ENCODE results near the gene HOXB8.

HOXB8 gene

DNA sequence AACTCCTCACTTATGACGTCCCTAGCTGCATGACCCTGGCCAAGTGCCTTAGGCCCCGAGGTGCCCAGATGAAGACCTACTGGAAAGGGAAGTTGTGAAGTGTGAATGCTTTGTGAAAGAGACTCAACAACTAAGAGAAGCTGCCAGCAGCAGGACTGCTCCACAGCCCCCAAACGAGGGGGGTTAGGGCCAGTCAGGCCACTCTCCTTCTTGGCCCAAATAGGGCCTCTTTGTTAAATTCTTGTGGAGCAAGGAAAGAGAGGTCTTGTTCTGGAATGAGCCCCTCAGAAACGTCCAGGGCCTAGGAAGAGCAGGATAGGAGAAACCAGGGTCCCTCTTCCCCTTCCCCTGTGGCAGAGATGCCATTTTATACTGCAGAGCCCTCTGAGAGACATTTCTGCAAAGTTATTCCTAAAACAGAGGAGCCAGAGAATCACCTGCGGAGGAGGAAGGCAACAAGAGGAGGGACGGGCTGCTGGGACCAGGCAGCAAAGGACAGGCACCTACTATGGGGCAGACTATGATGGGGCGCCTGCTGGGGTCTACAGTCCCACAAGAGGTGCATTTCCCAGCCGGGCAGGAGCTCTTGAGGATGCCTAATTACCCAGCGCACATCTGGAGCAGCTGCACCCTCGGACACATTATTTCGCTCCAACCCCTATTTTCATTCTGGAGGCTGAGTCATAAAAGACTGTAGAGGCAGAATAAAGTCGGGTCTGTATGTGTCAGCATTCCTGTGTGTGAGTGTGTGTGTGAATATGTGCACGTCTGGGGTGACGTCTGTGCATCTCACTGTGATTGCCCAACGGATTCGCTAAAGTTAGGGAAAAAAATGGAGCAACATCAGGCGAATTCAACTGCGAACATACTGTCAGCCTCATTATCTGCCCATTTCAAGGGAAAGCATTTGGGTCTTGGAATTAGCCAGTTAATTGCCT lies 22.5 kb upstream of the HOXB8 start:
- peak; percentile 7 for DNase-seq

DNA sequence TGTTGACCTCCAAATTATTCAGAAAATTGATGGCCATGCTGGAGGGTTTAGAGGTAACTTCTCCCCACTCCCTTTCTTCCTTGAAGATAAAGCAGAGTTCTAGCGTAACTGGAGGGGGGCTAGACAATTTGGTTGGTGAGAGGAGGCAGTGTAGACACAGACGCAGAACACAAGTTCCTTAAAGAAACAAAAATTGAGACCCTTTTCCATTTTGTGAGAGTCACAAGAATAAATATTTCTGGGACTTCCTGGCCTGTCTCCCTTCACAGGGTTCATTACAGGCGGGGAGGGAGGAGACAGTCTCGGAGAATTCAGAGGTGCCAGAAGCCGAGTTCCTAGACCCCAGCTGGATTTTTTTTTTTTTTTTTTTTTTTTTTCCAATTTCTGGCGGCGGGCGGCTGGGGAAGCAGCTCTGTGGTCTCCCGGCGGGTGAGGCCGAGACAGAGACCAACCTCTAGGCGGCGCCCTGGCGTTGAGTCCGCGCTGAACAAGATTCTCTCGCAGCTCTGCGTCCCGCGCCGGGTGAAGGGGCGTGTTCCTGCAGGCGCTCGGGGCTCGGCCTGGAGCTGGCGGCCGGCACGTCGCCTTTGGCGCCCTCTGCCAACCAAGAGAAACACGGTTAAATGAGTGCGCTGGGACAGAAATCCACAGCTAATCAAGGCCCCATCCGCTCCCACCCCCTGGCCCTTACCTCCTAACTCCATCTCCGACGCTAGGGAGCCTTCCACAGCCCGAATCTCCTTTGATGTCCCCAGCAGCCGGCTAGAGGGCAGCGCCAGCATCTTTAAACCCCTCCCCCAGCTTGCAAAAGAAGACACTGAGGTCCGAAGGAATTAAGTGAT lies 21.3 kb upstream of the HOXB8 start:
- DNase-seq = peak; percentile 92

DNA sequence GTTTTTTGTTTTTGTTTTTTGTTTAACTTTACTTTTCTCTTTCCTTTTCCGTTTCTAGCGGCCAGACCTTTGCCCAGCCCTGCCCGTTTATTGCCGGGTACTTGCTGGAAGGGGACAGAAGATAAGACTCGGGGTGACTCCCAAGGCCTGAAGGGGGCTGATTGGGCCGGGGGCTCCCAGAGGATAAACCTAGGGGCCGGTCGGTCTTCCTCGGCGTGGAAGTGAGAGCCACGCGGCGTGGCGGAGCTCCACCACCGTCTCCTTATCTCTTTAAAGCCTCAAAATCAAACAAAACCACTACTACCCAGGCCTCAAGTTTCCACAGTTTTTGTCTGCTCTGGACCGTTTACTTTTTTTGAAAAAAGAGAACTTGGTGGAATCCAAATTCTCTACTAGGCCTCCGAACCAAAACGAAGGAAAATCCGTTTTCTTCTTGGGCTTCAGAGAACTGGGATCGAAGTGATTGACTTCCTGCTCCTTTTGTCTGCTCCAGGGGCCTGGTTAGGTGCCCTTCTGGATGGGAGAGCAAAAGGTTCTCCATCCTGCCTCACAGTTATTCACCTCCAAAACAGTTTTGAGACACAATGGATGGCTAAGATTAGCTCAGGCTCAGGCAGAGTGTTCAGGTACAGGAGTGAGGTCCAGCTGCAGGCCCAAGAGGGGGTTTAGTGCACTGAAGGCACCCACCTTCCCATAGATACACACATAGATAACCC lies 19.6 kb upstream of the HOXB8 start:
- peak; percentile 30 for DNase-seq

DNA sequence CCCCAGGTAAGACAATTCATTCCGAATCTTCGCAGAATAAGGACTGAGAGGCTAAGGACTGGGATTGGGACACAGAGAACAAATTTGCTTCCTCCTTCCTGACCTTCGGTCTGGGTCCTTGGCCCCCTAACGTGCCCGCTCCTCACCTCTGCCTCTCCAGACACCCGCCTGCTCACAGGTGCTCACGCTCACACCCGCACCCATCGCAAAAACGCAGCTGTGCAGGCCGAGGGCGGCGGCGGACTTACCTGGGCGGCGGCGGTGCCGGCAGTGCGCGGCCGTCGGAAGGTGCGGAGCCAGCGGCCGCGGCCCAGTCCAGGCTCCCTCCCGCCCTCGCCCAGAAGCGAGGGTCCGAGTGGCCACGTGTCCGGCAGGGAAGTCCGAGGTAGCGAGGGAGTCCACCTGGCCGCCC lies 18.2 kb upstream of the HOXB8 start:
- no peak for DNase-seq

DNA sequence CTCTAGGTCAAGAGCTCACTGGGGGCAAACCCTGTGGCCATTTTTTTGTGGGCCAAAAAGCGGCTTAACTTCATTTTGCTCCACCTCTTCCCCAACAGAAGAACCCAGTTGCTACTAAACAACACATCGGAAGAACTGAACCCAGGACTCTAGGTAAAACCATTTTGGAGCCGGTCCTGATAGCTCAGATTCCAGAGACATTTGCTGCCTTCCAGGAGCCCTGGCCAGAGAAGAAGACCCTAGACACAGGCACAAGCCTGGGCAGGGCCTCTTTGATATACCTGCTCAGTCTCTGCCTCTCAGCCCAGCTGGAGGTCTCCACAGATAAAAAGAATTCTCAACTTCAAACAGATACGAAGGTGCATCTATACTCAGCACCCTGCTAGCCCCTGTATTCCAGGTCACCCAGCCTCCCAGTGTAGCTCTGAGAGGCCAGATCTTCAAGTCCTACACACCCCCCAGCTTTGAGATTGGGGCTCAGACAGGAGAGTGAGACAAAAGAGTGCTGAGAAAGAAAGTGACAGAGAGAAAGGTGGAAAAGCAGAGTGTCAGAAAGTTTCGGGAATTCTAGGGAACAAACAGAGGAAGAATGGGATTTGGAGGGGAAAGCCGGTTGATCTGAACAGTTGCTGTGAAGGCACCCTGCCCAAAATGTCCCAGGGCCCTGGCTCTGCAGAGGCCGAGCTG lies 17.6 kb upstream of the HOXB8 start:
- no peak for DNase-seq

DNA sequence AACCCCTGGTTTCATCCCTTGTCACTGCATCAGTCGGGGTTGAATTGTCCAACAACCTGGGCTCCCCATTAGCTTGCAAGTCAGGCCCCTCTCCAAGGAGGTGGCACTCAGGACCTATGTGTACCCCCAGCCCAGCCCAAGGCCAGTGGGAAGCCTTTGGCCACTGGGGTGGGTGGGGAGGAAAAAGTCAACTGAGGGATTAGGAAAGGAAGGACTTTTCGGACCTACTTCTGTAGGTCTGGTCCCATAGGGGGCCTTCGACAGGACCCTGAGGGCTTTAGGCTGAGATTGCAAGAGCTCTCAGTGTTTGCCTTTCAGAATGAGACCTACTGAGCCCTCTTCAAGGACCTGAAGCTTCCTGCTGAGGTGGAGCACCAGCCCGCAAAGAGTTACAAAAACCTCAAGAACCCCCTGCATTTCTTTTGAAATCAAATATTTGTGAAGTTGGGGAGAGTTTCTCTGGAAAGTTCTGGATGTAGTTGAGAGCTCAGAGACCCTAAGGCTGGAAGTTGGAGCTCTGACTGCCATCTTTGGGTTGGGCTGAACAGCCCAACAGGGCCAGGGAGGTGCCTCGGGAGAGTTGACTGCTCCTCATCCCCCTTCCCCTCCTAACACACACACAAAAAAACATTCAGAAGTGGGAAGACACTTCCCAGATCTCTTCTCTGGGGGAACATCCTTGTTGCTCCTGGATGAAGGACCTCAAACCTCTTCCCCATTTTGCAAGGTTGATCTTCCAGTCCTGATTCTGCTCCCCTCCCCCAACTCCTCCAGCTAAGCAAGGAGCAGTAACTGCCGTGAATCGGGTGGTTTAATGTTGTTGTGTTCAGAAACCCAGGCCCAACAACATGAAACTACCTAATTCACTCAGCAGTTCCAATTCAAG lies 16.8 kb upstream of the HOXB8 start:
- DNase-seq = no peak

DNA sequence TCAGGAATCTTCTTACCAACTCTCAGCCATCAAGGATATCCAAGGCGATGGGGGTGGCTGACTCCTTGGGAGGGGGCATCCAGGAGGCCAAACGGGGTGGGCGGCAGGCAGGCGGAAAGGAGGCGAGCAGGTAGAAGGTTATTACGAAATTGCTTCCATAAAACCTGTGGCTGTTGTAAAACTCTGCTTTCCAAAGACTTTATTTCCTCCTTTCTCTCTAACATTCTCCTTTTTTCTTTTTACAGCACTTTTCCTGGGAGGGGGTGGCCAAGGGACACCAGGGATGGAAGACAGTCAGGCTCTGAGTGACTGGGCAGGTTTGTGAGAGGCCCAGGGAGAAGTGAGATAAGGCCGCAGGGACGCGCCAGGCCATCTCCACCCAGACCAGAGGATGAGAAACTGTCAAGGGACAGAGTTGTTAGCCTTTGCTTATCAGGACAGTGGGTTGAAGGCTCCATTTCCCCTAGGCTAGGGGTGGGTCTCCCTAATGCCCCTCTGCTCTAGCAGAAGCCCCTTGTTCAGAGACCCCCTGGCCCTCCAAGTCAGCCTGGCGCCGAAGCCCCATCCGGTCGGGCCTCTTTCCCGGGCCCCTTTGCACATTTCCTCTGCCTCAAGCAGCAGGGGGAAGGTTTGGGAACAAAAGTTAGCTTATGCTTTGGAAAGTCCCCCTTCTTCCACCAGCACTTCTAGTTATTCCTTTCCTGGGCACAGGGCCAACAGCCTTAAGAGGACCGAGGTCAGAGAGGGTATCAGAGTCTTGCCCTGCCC lies 16.0 kb upstream of the HOXB8 start:
- no peak for DNase-seq

DNA sequence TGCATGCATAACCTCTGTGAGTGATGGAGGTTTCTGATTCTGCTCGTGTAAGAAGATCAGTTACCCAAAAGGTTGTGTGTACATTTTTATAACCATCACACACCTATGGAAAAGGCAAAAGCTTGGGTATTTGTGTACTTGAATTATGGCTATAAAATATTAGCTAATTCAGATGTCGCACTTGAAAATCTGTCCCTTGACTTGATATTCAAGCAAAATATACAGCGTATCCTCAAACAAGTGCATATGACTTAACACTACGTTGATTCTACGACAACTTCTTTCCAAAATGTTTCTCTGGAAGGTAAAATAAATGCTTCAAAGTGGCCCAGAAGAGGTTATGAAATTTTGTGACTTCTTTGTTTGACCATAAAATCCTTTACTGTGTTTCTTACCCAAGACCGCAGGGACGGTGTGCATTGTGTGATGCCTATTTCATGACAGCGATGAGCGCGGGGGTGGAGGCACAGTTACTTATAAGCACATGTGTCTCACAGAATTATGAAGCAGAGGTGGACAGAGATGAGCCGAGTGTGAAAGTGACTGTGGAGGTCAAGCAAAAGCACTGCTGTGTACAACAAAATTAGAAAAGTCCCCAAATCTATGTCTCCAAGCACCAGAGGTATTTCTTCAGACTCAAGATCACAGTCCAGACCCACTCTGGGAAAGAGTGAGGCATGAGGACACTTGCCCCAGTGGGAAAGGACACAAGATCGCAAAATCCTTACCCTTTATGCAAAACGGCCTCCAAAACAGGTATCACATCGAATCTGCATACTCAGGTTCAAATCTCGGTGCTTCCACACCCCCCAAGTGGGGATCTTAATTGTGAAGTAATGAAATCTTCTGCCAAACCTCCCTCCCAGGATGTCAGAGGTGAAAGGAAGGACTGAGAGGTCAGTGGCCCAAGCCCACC lies 15.2 kb upstream of the HOXB8 start:
- DNase-seq = no peak

DNA sequence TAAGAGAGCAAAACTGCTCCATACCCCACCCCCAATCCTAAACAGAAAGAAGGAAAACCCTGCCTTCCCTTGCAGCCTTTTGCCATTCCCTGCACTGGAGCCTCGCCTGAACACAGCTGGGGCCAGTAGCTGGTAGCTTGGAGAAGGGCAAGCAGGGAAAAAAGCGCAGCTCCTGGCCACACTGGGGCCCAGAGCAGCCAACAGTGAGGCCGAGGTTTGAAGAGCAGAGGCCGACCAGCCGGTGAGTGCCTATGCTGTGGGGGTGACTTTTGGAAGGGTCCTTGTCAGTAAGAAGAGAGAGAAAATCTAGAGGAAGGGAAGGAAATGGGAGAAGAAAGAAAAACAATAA lies 14.3 kb upstream of the HOXB8 start:
- DNase-seq = no peak

DNA sequence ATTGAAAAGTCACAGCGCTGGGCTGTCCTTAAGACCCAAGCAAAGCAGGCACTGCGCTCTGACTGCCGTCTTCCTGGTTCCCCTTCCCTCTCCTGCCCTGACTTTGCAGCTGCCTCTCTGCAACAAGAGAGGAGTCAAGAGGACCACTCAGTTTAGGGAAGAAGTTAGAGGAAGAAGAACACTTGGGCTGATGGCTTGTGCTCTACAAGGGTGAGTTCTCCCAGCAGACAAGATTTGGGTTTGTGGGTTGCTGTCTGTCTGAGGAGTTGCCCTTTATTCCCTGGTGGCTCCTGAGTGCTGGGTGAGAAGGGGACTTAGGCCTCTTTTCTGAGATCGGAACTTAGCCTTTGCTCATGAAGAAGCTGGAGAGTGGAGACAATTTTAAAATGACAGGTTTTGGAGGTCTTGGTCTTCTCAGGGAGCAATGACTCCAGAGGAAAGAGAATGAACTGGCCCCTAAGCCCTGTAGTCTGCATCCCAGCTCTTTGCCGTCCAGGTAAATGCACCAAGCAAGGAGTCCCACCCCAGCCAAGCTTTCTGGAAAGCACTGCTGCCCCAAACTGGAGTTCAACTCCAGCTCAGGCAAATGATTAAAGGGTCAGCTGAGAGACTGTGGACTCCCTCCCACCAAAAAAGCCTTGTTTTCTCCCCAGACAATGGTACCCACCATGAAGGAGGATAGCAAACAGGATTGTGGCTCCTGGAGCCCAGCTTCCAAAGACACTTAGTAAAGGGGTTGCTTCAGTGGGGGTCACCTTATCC lies 13.7 kb upstream of the HOXB8 start:
- DNase-seq = no peak

DNA sequence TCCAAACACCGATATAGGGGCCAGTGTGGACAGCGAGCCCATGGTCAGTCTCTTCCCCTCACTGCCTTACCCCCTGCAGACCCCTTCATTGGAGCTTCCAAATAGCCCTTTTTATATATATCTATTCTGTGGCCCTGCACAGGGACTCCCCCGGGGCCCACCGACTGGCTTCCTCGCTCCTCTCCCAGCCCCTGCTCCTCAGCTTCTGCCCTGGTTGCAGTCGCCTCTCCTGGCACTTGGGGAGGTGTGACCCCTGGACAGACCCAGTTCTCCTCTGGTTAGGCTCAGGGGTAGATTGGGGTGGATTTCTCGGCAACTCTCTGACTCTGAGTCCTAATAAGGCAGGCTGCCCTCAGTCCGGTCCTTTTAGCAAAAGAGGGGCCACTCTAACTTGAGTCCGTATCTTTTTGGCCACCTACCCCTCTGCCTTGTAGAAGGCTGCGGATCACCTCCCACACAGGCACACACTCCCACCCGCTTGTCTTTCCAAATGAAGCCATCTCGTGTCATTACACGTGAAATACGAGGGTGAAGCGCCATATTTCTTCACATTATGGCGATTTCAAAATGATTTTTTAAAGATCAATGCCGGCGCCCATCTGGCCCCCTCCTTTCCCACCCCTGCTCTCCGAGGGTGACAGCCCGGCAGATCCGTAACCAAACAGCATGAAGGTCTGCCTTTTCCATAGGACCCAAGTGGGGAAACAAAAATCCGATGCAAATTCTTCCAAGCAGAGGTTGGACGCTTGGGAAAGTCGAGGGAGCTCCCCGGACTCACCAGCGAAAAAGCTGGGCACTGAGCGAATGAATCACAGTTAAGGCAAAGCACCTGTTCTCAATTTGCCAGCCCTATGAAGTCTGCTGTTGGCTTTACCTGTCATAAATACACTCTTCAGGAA lies 12.8 kb upstream of the HOXB8 start:
- no peak for DNase-seq

DNA sequence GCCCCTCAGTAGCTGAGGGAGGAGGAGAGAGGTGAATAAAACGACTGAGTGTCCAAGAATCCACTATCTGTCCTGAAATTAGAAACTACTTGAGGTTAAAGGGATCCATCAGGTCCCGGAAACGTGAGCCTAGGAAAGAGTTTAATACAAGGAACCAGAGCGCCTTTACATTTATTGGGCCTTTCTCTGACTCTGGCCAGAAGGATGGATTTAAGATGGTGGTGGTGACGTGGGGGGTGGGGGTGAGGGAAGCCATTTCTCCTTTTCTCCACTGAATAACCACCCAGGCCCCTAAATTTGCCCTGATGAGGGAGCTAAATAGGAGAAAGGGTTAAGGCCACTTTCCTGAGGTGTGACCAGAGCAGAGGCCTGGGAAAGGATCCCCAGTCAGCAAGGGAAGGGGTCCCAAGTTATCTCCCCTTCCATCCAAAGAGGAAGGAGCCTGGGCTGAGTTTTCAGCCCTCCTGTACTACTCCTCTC lies 12.1 kb upstream of the HOXB8 start:
- no peak for DNase-seq

DNA sequence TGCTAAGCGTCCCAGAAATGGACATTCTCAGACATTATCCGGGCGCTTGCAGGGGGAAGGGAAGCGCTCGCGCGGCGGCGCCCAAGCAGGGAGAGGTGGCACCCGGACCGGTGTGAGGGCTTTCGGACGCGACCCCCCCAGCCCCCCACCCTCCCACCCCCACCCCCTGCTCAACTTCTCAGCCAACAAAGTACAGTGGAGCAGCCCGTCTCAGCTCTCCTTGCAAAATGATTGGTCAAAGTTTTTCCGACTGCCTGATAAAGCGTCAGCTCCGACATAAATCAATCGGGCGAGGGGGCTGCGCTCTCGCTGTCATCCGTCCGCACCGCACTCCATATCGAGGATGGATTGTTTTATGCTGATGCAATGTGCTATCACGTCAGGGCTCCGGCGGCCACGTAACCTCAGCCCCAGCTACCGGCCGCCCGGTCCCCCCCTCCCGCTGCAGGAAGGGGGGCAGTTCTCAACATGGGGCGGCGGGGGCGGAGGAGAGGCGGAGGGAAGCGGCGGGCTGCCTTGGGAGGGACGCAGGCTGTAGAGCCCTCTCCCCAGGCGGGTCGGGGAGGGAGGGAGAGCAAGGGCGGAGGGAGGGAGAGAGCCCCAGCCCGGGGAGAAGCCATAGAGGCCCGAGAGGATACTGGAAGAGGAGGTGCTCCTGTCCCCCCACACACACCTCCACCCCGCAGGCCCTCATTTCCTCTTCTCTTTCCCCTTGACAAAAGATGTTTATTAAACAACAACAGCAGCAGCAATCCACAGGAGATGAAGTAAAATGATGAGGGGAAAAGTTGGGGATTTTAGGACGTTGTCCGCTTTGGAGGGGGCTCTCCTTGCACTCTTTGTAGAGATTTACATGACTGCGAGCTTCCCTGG lies 11.4 kb upstream of the HOXB8 start, which contains the start of gene HOXB9:
Gene HOXB9 (minus strand): TSS at position 114 of the 873 bp plus-strand sequence. CDS start 89 bp downstream, at position 25.
- DNase-seq = no peak

DNA sequence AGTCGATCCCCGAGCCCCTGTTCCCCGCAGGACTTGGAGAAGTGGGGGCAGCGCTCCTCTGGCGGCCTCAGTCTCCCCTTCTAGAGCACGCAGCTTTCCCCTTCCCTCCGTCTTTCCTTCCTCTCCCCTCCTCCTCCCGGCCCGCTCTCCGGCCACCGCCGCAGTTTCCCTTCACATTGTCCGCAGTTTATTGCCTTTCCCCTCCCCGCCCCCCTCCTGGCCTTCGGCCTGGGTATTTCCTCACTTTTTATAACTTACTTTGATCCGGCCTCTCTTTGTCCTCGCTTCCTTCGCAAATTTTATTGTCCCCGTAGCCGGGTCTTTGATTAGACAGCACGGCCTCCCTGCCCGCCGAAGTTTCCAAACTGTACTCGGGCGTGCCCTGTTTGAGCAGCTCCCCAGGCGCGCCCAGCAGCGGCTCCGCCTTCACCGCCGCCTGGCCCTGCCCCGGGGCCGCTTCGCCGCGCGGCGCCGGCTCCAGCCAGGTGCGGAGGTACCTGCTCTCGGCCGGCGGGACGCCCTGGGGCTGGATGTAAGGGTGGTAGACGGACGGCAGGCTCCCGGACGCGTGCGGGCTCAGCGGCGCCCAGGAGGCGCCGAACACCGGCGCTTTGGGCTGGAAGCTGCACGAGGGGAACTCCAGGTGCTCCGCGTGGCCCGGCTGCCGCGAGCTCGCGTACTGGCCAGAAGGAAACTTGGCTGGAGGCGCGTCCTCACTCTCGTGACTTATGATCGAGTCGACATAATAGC lies 10.6 kb upstream of the HOXB8 start:
- no peak for DNase-seq
